ENCODE measurements around the gene HIF1AN. TPM values are rescaled to one million over a fixed set of nuclear protein-coding genes. Genes with fewer than 3 reads are reported as not detected.

Gene HIF1AN
- total and polyA plus RNA-seq, 2 experiments from 2014 or later, result 13.7 to 36.0 TPM

GRCh38 chr10:100524206-100524605 lies 11.5 kb upstream of the HIF1AN start:
- H3K4me2 ChIP-seq, result no peak overlapping the region
- H3K27ac ChIP-seq, result no peak overlapping the region
- H3K4me1 ChIP-seq (ENCODE audit: insufficient read depth), result peaks cover 14% of the 10 kb centered on the region
- 88% methylated on average over 6 of the region's 6 CpGs for WGBS (ENCODE audit: low lambda C conversion rate, missing lambda C conversion rate)
- H3K9me3 ChIP-seq (ENCODE audit: low read depth), result no peaks in the 10 kb centered on the region
- H3K9me2 ChIP-seq (replicated peaks; ENCODE audit: insufficient read depth), result no peaks in the 10 kb centered on the region
- peaks cover 19% of the 10 kb centered on the region for H3K79me2 ChIP-seq
- no peak overlapping the region for H2AFZ ChIP-seq
- H3K27me3 ChIP-seq, result peaks cover 15% of the 10 kb centered on the region
- no peaks in the 10 kb centered on the region for H3K36me3 ChIP-seq (replicated peaks; ENCODE audit: insufficient read depth, low read depth)
- H4K20me1 ChIP-seq (ENCODE audit: insufficient read depth, poor library complexity, severe bottlenecking), result peaks cover 4% of the 10 kb centered on the region
- TF ChIP-seq EZH2 (IDR thresholded peaks at IDR 0.05; ENCODE audit: borderline replicate concordance), result no peak
- no peak for TF ChIP-seq EZH2phosphoT487 (IDR thresholded peaks at IDR 0.05; ENCODE audit: low read depth, severe bottlenecking, unreplicated experiment)
- TF ChIP-seq CTCF (IDR thresholded peaks at IDR 0.05; ENCODE audit: poor library complexity), result no peak
- H3K4me3 ChIP-seq, result no peak overlapping the region
- no peak for DNase-seq (ENCODE audit: low spot score)

DNA sequence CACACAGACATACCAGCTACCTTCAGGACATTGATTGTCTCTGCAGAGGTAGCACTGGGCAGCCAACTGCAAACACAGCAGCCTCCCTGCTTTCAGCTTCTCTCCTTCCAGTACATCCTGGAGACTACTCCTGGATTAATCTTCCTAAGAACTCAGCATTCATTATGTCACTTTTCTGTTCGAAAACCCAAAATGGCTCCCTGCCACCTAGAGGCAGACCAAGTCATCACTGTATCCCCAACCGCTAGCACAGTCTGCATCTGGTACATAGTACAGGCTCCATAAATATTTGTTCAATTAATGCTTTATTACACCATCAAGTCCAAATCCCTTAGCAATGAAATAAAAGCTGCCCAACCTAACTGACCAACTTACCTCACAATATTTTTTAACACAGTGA lies 11.1 kb upstream of the HIF1AN start:
- H2AFZ ChIP-seq, result no peak overlapping the region
- H3K9me3 ChIP-seq (ENCODE audit: low read depth), result no peaks in the 10 kb centered on the region
- TF ChIP-seq EZH2phosphoT487 (IDR thresholded peaks at IDR 0.05; ENCODE audit: low read depth, severe bottlenecking, unreplicated experiment) (no peak), EZH2 (IDR thresholded peaks at IDR 0.05; ENCODE audit: borderline replicate concordance) (no peak), CTCF (IDR thresholded peaks at IDR 0.05; ENCODE audit: poor library complexity) (no peak)
- peaks cover 4% of the 10 kb centered on the region for H4K20me1 ChIP-seq (ENCODE audit: insufficient read depth, poor library complexity, severe bottlenecking)
- no peaks in the 10 kb centered on the region for H3K36me3 ChIP-seq (replicated peaks; ENCODE audit: insufficient read depth, low read depth)
- DNase-seq (ENCODE audit: low spot score), result no peak
- peaks cover 9% of the 10 kb centered on the region for H3K4me1 ChIP-seq (ENCODE audit: insufficient read depth)
- H3K4me2 ChIP-seq, result no peak overlapping the region
- H3K27me3 ChIP-seq, result peaks cover 12% of the 10 kb centered on the region
- H3K4me3 ChIP-seq, result no peak overlapping the region
- no peaks in the 10 kb centered on the region for H3K9me2 ChIP-seq (replicated peaks; ENCODE audit: insufficient read depth)
- peaks cover 23% of the 10 kb centered on the region for H3K79me2 ChIP-seq
- no peak overlapping the region for H3K27ac ChIP-seq
- WGBS (ENCODE audit: low lambda C conversion rate, missing lambda C conversion rate), result 92% methylated on average over 2 of the region's 2 CpGs

DNA sequence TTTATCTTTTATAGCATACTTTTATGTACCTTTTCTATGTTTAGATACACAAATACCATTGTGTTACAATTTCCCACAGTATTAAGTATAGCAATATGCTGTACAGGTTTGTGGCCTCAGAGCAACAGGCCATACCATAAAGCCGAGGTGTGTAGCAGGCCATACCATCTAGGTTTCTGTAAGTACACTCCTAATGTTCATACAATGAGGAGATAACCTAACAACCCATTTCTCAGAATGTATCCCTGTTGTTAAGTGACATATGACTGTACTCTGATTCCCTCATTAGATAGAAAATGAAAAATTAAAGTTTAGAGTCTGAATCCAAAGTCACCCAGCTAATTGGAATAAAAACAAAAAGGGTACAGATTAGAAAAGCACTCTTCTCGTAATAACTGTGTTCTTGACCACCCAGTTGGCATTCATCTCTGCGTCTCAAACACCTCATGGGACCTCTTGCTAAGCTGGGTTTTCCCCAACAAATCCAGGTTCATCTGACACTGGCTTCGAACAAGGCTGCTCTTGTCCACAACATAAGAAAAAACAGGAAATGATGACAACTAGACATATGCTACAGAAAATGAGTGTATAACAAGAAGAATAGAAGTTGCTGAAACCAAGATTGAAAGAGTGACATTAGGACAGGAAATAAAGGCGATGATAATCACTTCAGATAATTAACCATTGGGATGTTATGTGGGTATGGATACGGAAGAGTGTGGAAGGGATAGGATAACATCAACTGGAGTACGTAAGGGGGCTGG lies 7.4 kb upstream of the HIF1AN start:
- H3K27ac ChIP-seq, result no peak overlapping the region
- DNase-seq (ENCODE audit: low spot score), result no peak
- 75% methylated on average over 7 of the region's 7 CpGs for WGBS (ENCODE audit: low lambda C conversion rate, missing lambda C conversion rate)
- peak overlapping the region; percentile 86 for H2AFZ ChIP-seq
- no peaks in the 10 kb centered on the region for H3K9me3 ChIP-seq (ENCODE audit: low read depth)
- H3K27me3 ChIP-seq, result no peaks in the 10 kb centered on the region
- peaks cover 32% of the 10 kb centered on the region for H3K79me2 ChIP-seq
- H3K4me2 ChIP-seq, result peak overlapping the region; percentile 95
- TF ChIP-seq CTCF (IDR thresholded peaks at IDR 0.05; ENCODE audit: poor library complexity), result no peak
- TF ChIP-seq EZH2phosphoT487 (IDR thresholded peaks at IDR 0.05; ENCODE audit: low read depth, severe bottlenecking, unreplicated experiment), result no peak
- no peak for TF ChIP-seq EZH2 (IDR thresholded peaks at IDR 0.05; ENCODE audit: borderline replicate concordance)
- H3K4me1 ChIP-seq (ENCODE audit: insufficient read depth), result peaks cover 8% of the 10 kb centered on the region
- peaks cover 4% of the 10 kb centered on the region for H4K20me1 ChIP-seq (ENCODE audit: insufficient read depth, poor library complexity, severe bottlenecking)
- H3K9me2 ChIP-seq (replicated peaks; ENCODE audit: insufficient read depth), result no peaks in the 10 kb centered on the region
- no peaks in the 10 kb centered on the region for H3K36me3 ChIP-seq (replicated peaks; ENCODE audit: insufficient read depth, low read depth)
- H3K4me3 ChIP-seq, result peak overlapping the region; percentile 54

All from hepatocyte (in vitro differentiated cells).